Activated CD8-positive, alpha-beta memory T cell treated with anti-CD3 and anti-CD28 coated beads for 24 hours (primary cell): ENCODE measurements around the gene MRGPRG.

ENCODE experiments used
- DNase-seq: peaks from one replicate; pipeline ENCODE4 v3.0.0-alpha.2; 2020

Gene MRGPRG

GRCh38 chr11:3194016-3194816 is 24.4 kb downstream of the MRGPRG start:
- no peak for DNase-seq

DNA sequence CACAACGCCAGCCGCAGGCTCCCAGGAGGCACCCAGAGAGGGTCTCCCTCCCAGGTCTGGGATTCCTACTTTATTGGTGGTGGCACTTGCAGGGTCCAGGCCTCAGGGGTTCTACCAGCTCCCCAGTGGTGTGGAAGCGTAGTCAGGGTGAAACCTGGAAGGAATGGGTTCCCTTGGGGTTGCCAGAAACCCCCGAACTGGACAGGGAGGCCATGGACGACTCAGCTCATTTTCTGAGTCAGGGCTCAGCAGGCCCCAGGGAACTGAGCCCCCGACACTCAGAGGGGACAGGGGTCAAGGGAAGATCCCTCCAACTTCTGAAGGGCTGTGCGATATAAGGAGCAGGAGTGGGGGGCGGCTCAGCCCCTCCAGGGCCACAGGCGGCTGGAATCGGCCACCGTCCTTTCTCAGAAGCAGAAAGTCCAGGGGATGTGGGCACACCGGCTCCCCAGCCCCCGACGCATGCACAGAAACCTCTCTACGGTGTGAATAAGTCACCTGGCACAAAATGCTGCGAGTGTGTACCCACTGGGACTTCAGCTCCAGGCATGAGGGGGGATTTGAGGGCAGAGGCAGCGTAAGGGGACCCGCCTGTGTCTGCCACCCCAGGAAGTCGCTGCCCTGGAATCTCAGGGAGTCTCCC is 25.1 kb downstream of the MRGPRG start:
- DNase-seq, result no peak

- DNase-seq, result no peak
Measured at GRCh38 chr11:3192511-3193372, 25.9 kb downstream of the MRGPRG start.

GRCh38 chr11:3191586-3192324 is 26.9 kb downstream of the MRGPRG start:
- DNase-seq, result no peak

DNA sequence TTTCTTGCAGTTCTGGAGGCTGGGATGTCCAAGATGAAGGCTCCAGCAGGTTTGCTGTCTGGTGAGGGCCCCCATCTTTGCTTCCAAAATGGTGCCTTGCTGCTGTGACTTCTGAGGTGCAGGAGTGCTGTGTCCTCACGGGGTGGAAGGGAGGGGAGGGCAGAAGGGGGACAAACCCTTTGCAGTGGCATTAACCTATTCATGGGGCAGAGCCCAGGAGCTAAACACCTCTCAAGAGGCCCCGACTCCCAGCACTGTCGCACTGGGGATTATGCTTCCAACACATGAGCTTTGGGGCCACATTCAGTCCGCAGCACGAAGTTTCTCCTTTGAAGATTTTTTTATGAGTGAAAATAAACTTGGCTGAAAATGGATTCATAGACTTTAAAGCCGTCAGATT is 28.0 kb downstream of the MRGPRG start:
- DNase-seq, result no peak

DNA sequence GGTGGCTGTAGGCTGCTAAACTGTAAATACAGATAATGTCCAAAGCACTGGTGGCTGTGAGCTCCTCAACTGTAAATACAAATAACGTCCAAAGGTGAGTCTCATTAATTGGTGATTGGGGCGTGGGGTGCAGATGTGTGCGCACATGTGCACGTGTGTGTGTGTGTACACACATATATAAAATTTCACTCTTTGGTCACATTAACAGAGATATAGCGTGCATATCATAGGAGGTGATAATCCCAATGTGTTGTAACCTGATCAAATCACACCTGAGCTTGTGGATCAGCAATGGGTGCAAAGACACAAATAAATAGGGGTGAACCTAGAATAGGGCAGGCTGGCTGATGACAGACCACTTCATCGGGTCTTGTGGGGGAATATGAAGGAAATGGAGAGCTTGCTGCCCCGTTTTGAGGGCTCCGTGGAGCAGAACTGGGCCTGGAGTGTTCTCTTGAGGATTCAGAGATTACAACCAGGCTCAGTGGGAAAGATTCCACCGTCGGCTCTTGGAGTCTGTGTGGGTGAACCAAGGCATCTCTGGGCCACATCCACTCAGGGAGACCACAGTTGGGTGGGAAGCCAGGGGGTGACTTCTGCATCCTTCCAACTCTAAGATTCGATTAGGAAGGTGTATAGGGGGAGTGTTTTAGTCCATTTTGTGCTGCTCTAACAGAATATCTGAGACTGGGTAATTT is 28.6 kb downstream of the MRGPRG start:
- no peak for DNase-seq

GRCh38 chr11:3189196-3189843 is 29.3 kb downstream of the MRGPRG start:
- DNase-seq, result no peak

GRCh38 chr11:3188496-3189195 is 30.0 kb downstream of the MRGPRG start:
- no peak for DNase-seq

DNA sequence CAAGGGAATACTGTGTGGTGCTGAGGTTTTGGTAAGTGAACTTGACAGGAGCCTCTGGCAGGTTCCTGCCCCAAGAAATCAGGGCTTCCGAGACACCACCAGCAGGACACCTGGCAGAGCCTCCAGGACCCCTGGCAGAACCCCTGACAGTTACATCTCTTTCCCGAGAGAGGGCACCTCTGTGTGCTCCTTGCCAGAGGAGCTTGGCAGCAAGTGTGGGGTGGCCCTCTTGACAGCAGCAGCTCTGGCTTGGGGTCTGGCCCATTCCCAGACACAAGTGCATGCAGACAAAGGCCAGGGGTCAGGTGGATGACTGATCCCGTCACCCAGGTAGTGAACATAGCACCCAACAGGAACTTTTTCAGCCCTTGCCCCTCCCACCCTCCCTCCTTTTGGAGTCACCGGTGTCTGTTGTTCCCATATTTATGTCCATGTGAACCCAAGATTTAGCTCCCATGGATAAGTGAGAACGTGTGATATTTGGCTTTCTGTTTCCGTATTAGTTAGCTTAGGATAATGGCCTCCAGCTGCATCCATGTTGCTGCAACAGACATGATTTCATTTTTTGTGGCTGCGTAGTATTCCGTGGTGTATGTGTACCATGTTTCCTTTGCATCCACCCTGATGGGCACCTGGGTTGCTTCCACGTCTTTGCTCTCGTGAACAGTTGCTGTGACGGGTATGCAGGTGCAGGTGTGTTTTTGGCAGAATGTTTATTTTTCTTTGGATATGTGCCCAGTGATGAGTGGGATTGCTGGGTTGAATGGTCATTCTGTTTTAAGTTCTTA is 32.3 kb downstream of the MRGPRG start:
- DNase-seq, result no peak

DNA sequence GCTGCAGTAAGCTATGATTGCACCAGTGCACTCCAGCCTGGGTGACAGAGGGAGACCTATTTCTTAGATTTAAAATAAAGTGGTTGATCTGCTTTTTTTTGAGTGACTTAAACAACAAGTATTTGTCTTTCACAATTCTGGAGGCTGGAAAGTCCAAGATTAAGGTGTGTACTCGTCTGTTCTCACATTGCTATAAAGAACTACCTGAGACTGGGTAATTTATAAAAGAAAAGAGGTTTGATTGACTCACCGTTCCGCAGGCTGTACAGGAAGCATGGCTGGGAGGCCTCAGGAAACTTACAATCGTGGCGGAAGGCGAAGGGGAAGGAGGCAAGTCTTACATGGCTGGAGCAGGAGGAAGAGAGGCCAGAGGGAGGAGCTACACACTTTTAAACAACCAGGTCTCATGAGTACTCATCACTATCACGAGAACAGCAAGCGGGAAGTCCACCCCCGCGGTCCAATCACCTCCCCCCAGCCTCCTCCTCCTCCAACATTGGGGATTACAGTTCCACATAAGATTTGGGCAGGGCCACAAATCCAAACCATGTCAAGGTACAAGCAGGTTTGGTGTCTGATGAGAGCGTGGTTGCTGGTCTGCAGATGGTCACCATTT is 33.8 kb downstream of the MRGPRG start:
- DNase-seq, result no peak

- no peak for DNase-seq
Measured at GRCh38 chr11:3183523-3183922, 35.1 kb downstream of the MRGPRG start.

- no peak for DNase-seq
Measured at GRCh38 chr11:3182462-3182852, 36.2 kb downstream of the MRGPRG start.

DNA sequence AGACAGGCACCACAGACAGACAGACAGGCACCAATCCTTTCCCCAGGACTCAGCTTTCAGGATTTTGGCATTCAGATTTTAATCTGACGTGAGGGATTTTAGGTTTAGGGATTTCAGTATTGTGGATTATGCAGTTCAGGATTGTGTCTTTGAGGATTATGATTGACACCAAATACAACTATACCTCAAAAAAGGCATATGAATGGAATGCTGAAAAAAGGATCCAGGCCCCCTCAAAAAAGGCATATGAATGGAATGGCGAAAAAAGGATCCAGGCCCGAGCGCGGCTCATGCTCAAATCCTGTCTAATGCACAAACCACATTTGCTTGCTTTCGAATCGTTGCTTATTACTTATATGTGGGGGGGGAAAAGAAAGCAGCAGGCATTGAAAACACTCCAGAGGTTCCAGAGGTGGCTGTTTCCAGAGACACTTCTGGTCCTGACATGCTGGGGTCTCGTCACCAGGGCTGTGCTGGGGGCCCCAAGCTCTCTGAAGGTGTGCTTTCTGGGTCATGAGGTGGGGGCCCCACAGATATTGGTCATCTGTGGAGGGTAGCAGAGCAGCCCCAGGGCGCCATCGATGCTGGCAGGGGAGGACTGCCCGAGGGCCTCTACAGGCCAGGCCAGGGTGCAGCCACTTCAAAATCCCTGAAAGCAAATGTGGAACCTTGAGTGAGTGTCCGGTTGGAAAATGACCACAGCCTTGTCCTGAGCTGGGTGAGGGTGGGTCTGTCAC is 36.7 kb downstream of the MRGPRG start:
- no peak for DNase-seq

DNA sequence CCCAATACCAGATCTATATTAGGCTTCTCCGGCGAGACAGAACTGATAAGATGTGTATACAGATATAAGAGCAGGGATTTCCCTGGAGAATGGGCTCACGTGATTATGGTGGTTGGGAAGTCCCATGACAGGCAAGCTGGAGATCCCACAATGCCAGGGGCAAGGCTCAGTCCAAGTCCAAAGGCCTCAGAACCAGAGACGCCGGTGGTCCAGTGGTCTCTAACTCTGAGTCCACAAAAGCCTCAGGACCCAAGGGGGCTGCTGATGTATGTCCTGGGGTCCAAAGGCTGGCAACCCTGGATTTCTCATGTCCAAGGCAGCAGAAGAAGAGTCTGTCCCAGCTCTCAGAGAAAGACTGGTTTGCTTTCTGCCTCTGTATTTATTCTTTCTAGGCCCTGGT is 37.7 kb downstream of the MRGPRG start:
- no peak for DNase-seq

- DNase-seq, result no peak
Measured at GRCh38 chr11:3178349-3178748, 40.3 kb downstream of the MRGPRG start.

- DNase-seq, result no peak
Measured at GRCh38 chr11:3177931-3178330, 40.7 kb downstream of the MRGPRG start.

GRCh38 chr11:3176487-3176886 is 42.1 kb downstream of the MRGPRG start:
- no peak for DNase-seq

DNA sequence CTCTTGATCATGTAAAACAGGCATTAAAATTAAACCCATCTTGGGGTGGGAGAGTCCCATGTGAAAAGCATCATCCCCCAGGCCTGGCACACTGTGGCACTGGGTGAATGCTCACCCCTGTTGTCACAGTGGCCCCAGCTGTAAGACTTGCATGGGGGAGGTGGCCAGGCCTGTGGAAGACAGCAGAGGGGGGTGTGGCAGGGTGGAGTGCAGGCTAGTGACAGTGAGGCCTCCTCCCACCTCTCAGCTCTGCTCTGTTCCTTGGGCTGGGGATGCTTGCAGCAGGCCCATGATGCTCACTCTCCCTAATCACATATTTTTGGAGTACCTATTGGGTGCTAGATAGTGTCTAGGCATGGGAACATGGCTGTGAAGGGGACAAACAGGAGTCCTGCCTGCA is 43.4 kb downstream of the MRGPRG start:
- DNase-seq, result no peak

DNA sequence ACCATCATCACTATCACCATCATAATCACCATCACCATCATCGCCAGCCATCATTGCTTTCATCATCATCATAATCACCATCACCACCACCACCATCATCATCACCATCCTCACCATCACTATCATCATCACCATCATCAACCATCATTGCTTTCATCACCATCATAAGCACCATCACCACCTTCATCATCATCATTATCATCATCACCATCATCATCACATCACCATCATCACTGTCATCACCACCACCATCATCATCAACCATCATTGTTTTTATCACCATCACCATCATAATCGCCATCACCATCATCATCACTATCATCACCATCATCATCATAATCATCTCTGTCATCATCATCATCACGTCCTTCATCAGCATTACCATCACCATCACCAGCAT is 44.2 kb downstream of the MRGPRG start:
- no peak for DNase-seq
